Endothelial cell of umbilical vein (primary cell): ENCODE results near the gene CAPN5. TPM values are rescaled to one million over a fixed set of nuclear protein-coding genes. Genes with fewer than 3 reads are reported as not detected.

Experiments used
- BruUV-seq: library from RNA; stranded (reverse); fragments of 400-500 nt; replicated peaks from 2 replicates; lab custom pipeline; 2021; lab: Mats Ljungman, UMichigan
- CTCF ChIA-PET: fragments of 300-600, 350-600 bp; sonication (Branson Sonifier 250); formaldehyde crosslinking; loops from one replicate; lab custom pipeline; 2021; ENCODE audit warnings: antibody characterized with exemption, inconsistent platforms; lab: Charles Lee
- POLR2A ChIA-PET: fragments of 300-600, 350-600 bp; sonication (Branson Sonifier 250); formaldehyde crosslinking; loops from one replicate; lab custom pipeline; 2021; ENCODE audit warnings: antibody characterized with exemption, inconsistent platforms; lab: Charles Lee
- DNase-seq: peaks from one replicate; pipeline ENCODE4 v3.0.0-alpha.2; 2011; ENCODE audit warnings: low read depth, low spot score
- FAIRE-seq: peaks from 2 replicates; lab custom pipeline; 2011; peaks lifted over from hg19 to GRCh38; lab: Jason Lieb, UNC
- H2AFZ ChIP-seq: 2 replicates; pipeline ENCODE4 v1.6.0; 2012; ENCODE audit warnings: low read depth, low read length, control low read depth, inconsistent platforms
- H3K27ac ChIP-seq: 2 replicates; pipeline ENCODE4 v1.5.1; 2011; ENCODE audit warnings: low read depth, mild to moderate bottlenecking, control low read depth, low read length, moderate library complexity; ENCODE audit not compliant: insufficient read depth
- H3K27me3 ChIP-seq, 2 experiments: 2 replicates each; pipeline versions ENCODE4 v1.6.0 to v1.6.1; 2011; ENCODE audit warnings: low read length in 2 of 2, mixed read lengths in 1 of 2; ENCODE audit not compliant: control insufficient read depth in 2 of 2, insufficient read depth in 2 of 2
- H3K36me3 ChIP-seq, 2 experiments: 2 replicates in 1 of 2; 3 replicates in 1 of 2; pipeline ENCODE4 v1.5.1; 2011; ENCODE audit warnings: low read length in 2 of 2, mild to moderate bottlenecking in 1 of 2, moderate library complexity in 1 of 2; ENCODE audit not compliant: control insufficient read depth in 2 of 2, insufficient read depth in 2 of 2; ENCODE audit errors: extremely low read depth in 1 of 2
- H3K4me1 ChIP-seq: 3 replicates; pipeline ENCODE4 v1.5.1; 2011; ENCODE audit warnings: mild to moderate bottlenecking, low read length; ENCODE audit not compliant: control insufficient read depth, insufficient read depth; ENCODE audit errors: extremely low read depth
- H3K4me2 ChIP-seq: 2 replicates; pipeline ENCODE4 v1.6.1; 2011; ENCODE audit warnings: low read length, control low read depth, mixed read lengths; ENCODE audit not compliant: insufficient read depth
- H3K4me3 ChIP-seq, 3 experiments: fragments of 200-600 bp in 1 of 3; sonication (generic), shearing (Covaris generic) in 1 of 3; replicated peaks in 1 of 3; 2 replicates each; pipeline ENCODE4 v1.5.1; 2011 to 2016; ENCODE audit warnings: control low read depth in 3 of 3, low read length in 3 of 3, mild to moderate bottlenecking in 2 of 3, inconsistent platforms in 1 of 3, low read depth in 1 of 3, moderate library complexity in 1 of 3; ENCODE audit not compliant: insufficient read depth in 1 of 3
- H3K79me2 ChIP-seq: 2 replicates; pipeline ENCODE4 v1.6.0; 2012; ENCODE audit warnings: low read length, inconsistent platforms; ENCODE audit not compliant: control insufficient read depth, insufficient read depth
- H3K9ac ChIP-seq: replicated peaks from 2 replicates; pipeline ENCODE3; 2011; ENCODE audit warnings: low read length, control low read depth; ENCODE audit not compliant: insufficient read depth; ENCODE audit errors: extremely low read depth
- H3K9me1 ChIP-seq: replicated peaks from 3 replicates; pipeline ENCODE4 v1.6.0; 2011; ENCODE audit warnings: mild to moderate bottlenecking, low read length; ENCODE audit not compliant: control insufficient read depth, insufficient read depth; ENCODE audit errors: extremely low read depth
- H3K9me3 ChIP-seq: replicated peaks from 2 replicates; pipeline ENCODE4 v1.5.1; 2012; ENCODE audit warnings: low read length, inconsistent platforms; ENCODE audit not compliant: control insufficient read depth, insufficient read depth
- H4K20me1 ChIP-seq: replicated peaks from 2 replicates; pipeline ENCODE3; 2011; ENCODE audit warnings: mild to moderate bottlenecking, low read length; ENCODE audit not compliant: control insufficient read depth, insufficient read depth; ENCODE audit errors: extremely low read depth
- CTCF ChIP-seq, 2 donors: IDR thresholded peaks; 1 replicate in 1 of 2; 2 replicates in 1 of 2; pipeline ENCODE4 v1.5.1; 2011; ENCODE audit warnings: low read length in 2 of 2, mild to moderate bottlenecking in 2 of 2, moderate library complexity in 2 of 2, control low read depth in 1 of 2, inconsistent platforms in 1 of 2, low read depth in 1 of 2; ENCODE audit not compliant: insufficient read depth in 1 of 2; ENCODE audit errors: extremely low read depth in 1 of 2
- EZH2 ChIP-seq: IDR thresholded peaks from 2 replicates; pipeline ENCODE4 v1.6.1; 2012; ENCODE audit warnings: borderline replicate concordance, low read depth, mild to moderate bottlenecking, moderate library complexity, low read length, inconsistent platforms; ENCODE audit not compliant: severe bottlenecking
- FOS ChIP-seq: IDR thresholded peaks from 2 replicates; pipeline ENCODE4 v1.6.1; 2011; ENCODE audit warnings: mild to moderate bottlenecking, low read length, moderate library complexity, borderline replicate concordance; ENCODE audit not compliant: insufficient read depth
- GATA2 ChIP-seq: IDR thresholded peaks from 2 replicates; pipeline ENCODE4 v1.7.0; 2011; ENCODE audit warnings: low read depth, mild to moderate bottlenecking, moderate library complexity, mixed read lengths, low read length; ENCODE audit not compliant: insufficient read length, insufficient read depth
- JUN ChIP-seq: IDR thresholded peaks from 2 replicates; pipeline ENCODE4 v1.6.1; 2011; ENCODE audit warnings: borderline replicate concordance, low read depth; ENCODE audit not compliant: insufficient read length, insufficient read depth
- MYC ChIP-seq: IDR thresholded peaks from one replicate; pipeline ENCODE4 v1.6.1; 2011; ENCODE audit warnings: mild to moderate bottlenecking, low read depth, low read length
- POLR2A ChIP-seq: IDR thresholded peaks from 2 replicates; pipeline ENCODE4 v1.6.1; 2012; ENCODE audit warnings: low read depth, mild to moderate bottlenecking, control low read depth, low read length
- POLR2AphosphoS5 ChIP-seq: IDR thresholded peaks from 2 replicates; pipeline ENCODE4 v1.6.1; 2012; ENCODE audit warnings: low read depth, mild to moderate bottlenecking, control low read depth, low read length, moderate library complexity; ENCODE audit not compliant: insufficient read depth
- dilution Hi-C: fragments of 300-500 bp; cut with MboI; formaldehyde crosslinking; loops from one replicate; pipeline ENCODE4 v1.15.0; 2019; ENCODE audit warnings: low sequenced_read_pairs; ENCODE audit not compliant: extremely low pct_ligation_motif_present
- intact Hi-C: fragments of 100-400 bp; cut with micrococcal nuclease; formaldehyde crosslinking; loops from one replicate; pipeline ENCODE4 v1.10.0; 2022
- polyA plus RNA-seq, 4 experiments: library from polyadenylated mRNA; depleted of rRNA in 3 of 4; stranded (reverse) in 3 of 4; unstranded in 1 of 4; fragments of >200 nt; gene quantifications; 2 replicates each; pipeline versions ENCODE4 v1.2.1 to v1.2.3, GENCODE V29; 2011 to 2012; ENCODE audit warnings: missing spikeins in 1 of 4
- total RNA-seq: library from RNA; stranded (reverse); gene quantifications from 2 replicates; pipeline ENCODE4 v1.2.3, GENCODE V29; 2021
- TF ChIP-seq, protein P1 (sequence below): IDR thresholded peaks from 2 replicates; pipeline ENCODE4 v1.6.1; 2011; ENCODE audit not compliant: insufficient read depth, insufficient read length

The CAPN5 gene
- total and polyA plus RNA-seq, 2 donors (not counting 3 experiments of a cell fraction or from before 2014, with no cell fraction given) = 15.0 to 17.0 TPM

GRCh38 chr11:77102246-77103210 lies 35.8 kb downstream of the CAPN5 start, which contains the start of gene OMP:
TSS of gene OMP (plus strand) at chr11:77102840. CDS start at chr11:77102840, 0 bp downstream.
- Histone ChIP-seq H3K4me3 (no peak within 1 kb of the TSS), H3K79me2 (no peaks in the 10 kb centered on the region), H3K4me1 (peaks cover 2% of the 10 kb centered on the region), H3K27ac (no peak within 1 kb of the TSS), H3K36me3 (no peaks in the 10 kb centered on the region), H3K9me3 (no peaks in the 10 kb centered on the region), H2AFZ (no peak within 1 kb of the TSS), H4K20me1 (no peaks in the 10 kb centered on the region), H3K9me1 (no peaks in the 10 kb centered on the region), H3K4me2 (no peak within 1 kb of the TSS), H3K9ac (no peak within 1 kb of the TSS), H3K27me3 (no peaks in the 10 kb centered on the region)
- ChIA-PET POLR2A (no interaction called here), CTCF (interaction anchor here (0.7 to 9.1 kb wide), 7 partner anchors 10 to 55 kb away, joined by 3 to 89 read pairs (median 6); no protein-coding TSS in a partner anchor)
- intact Hi-C loops = no loop called here
- DNase-seq = no peak
- dilution Hi-C loops = no loop called here
- no TSS peak for BruUV-seq
- TF ChIP-seq POLR2A = no peak
- FAIRE-seq = no peak

- H3K27ac ChIP-seq = no peak overlapping the region
- H3K9me1 ChIP-seq = no peaks in the 10 kb centered on the region
- H3K36me3 ChIP-seq = no peaks in the 10 kb centered on the region
- H3K4me1 ChIP-seq = peaks cover 10% of the 10 kb centered on the region
- no peak overlapping the region for H3K4me2 ChIP-seq
- intact Hi-C loops = no loop called here
- H3K27me3 ChIP-seq = no peaks in the 10 kb centered on the region
- no peaks in the 10 kb centered on the region for H3K79me2 ChIP-seq
- dilution Hi-C loops = no loop called here
- H3K9me3 ChIP-seq = no peaks in the 10 kb centered on the region
- BruUV-seq = no TSS peak
- H3K9ac ChIP-seq = no peak overlapping the region
- no peaks in the 10 kb centered on the region for H4K20me1 ChIP-seq
- no peak overlapping the region for H2AFZ ChIP-seq
- POLR2A ChIA-PET = no interaction called here
- DNase-seq (no peak), FAIRE-seq (no peak)
- TF ChIP-seq GATA2 (no peak), CTCF (IDR thresholded peaks at IDR 0.05; ENCODE audit: extremely low read depth in 1 of 2, insufficient read depth in 1 of 2, low read depth in 1 of 2, low read length in 2 of 2) (no peak), POLR2AphosphoS5 (no peak), FOS (no peak), JUN (no peak), EZH2 (no peak), MYC (no peak), POLR2A (no peak)
- TF ChIP-seq, protein P1, sequence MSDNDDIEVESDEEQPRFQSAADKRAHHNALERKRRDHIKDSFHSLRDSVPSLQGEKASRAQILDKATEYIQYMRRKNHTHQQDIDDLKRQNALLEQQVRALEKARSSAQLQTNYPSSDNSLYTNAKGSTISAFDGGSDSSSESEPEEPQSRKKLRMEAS = no peak
- CTCF ChIA-PET = interaction anchor here (0.7 to 9.1 kb wide), 4 partner anchors 9 to 55 kb away, joined by 3 to 89 read pairs (median 22); no protein-coding TSS in a partner anchor
- no peak overlapping the region for H3K4me3 ChIP-seq
These were observed 36.5 kb downstream of the CAPN5 start for GRCh38 chr11:77103319-77103718.
